Lung (tissue), 12 donors: ENCODE data around the gene DLG2. TPM values are rescaled to one million over a fixed set of nuclear protein-coding genes. Genes with fewer than 3 reads are reported as not detected.

Experiments
- ATAC-seq: fragments of 200-7000 bp; cut with Tn5 transposase; one replicate; pipeline ENCODE4 v1.9.1; 2020; ENCODE audit warnings: moderate number of reproducible peaks; ENCODE audit not compliant: insufficient read depth, low FRiP score
- DNase-seq, 3 donors: peaks; one replicate each; pipeline ENCODE4 v3.0.0-alpha.2; 2013 to 2017
- H3K27ac ChIP-seq, 2 donors: one replicate each; pipeline ENCODE4 v1.5.1; 2013; ENCODE audit warnings: mild to moderate bottlenecking in 2 of 2, moderate library complexity in 2 of 2, control low read depth in 1 of 2, inconsistent platforms in 1 of 2, low read depth in 1 of 2, low read length in 1 of 2
- H3K27me3 ChIP-seq, 3 donors: one replicate each; pipeline ENCODE4 v1.5.1; 2013; ENCODE audit warnings: low read length in 2 of 3; ENCODE audit not compliant: control insufficient read depth in 3 of 3, insufficient read depth in 3 of 3
- H3K36me3 ChIP-seq, 4 donors: one replicate each; pipeline ENCODE4 v1.5.1; 2013; ENCODE audit warnings: low read length in 4 of 4, mild to moderate bottlenecking in 1 of 4, moderate library complexity in 1 of 4; ENCODE audit not compliant: control insufficient read depth in 4 of 4, insufficient read depth in 4 of 4
- H3K4me1 ChIP-seq, 5 donors: one replicate each; pipeline ENCODE4 v1.5.1; 2013; ENCODE audit warnings: low read length in 5 of 5, mild to moderate bottlenecking in 2 of 5, moderate library complexity in 1 of 5; ENCODE audit not compliant: control insufficient read depth in 5 of 5, insufficient read depth in 5 of 5
- H3K4me3 ChIP-seq: one replicate; pipeline ENCODE4 v1.5.1; 2013; ENCODE audit warnings: mild to moderate bottlenecking, control low read depth, moderate library complexity
- H3K9ac ChIP-seq, 2 donors: one replicate each; pipeline ENCODE4 v1.5.1; 2013; ENCODE audit warnings: low read length in 2 of 2, control low read depth in 1 of 2; ENCODE audit not compliant: insufficient read depth in 1 of 2
- H3K9me3 ChIP-seq, 4 donors: one replicate each; pipeline ENCODE4 v1.5.1; 2013; ENCODE audit warnings: low read length in 3 of 4, mild to moderate bottlenecking in 1 of 4, moderate library complexity in 1 of 4; ENCODE audit not compliant: control insufficient read depth in 4 of 4, insufficient read depth in 3 of 4
- CTCF ChIP-seq: IDR thresholded peaks from 2 replicates; pipeline ENCODE4 v1.5.1; 2012; ENCODE audit warnings: mild to moderate bottlenecking; ENCODE audit errors: control extremely low read depth, extremely low read depth
- WGBS, 2 donors: extraction: QIAGEN DNeasy Blood & Tissue Kit; methylation state at CpG; one replicate each; pipeline ENCODE4 v1.1.7; 2013; 5-methylcytosine and 5-hydroxymethylcytosine counted together
- polyA plus RNA-seq, 2 donors: library from polyadenylated mRNA; stranded (reverse); fragments of 200-250 nt; gene quantifications; one replicate each; pipeline ENCODE4 v1.2.1, GENCODE V29; 2013
- total RNA-seq, 2 donors: library from RNA; depleted of rRNA in 1 of 2; stranded (reverse); fragments of >200 nt in 1 of 2; gene quantifications; one replicate each; pipeline ENCODE4 v1.2.1, GENCODE V29; 2014 to 2021
- donor health status: control.
- donor health status: control.
- donor health status: Bipolar disorder and iron deficiency.
- donor health status: healthy.
- donor health status: DM: yes; HTN: yes; CAD: no.

DLG2 gene
- total and polyA plus RNA-seq, 4 donors: 0.32 to 24.1 (median 5.4) TPM

- Histone ChIP-seq H3K27ac (no peak overlapping the region), H3K36me3 (no peaks in the 10 kb centered on the region), H3K9me3 (peaks cover 0 to 2% (median 0%) of the 10 kb centered on the region in 4 donors), H3K4me3 (no peak overlapping the region), H3K9ac (no peak overlapping the region), H3K4me1 (no peaks in the 10 kb centered on the region), H3K27me3 (no peaks in the 10 kb centered on the region)
- no peak for ATAC-seq
- no peak for TF ChIP-seq CTCF
- DNase-seq: no peak
Measured at GRCh38 chr11:84685149-84685548, 942.0 kb downstream of the DLG2 start.

- Histone ChIP-seq H3K4me1 (no peaks in the 10 kb centered on the region), H3K9ac (no peak overlapping the region), H3K27ac (no peak overlapping the region), H3K9me3 (peaks cover 0 to 2% (median 0%) of the 10 kb centered on the region in 4 donors), H3K36me3 (no peaks in the 10 kb centered on the region), H3K27me3 (no peaks in the 10 kb centered on the region), H3K4me3 (no peak overlapping the region)
- 83 to 92% methylated on average over 2 of the region's 2 CpGs for WGBS, 2 donors
- no peak for ATAC-seq
- DNase-seq: no peak
- TF ChIP-seq CTCF: no peak
Measured at GRCh38 chr11:84681456-84681855, 945.7 kb downstream of the DLG2 start.

- DNase-seq (no peak), ATAC-seq (no peak)
- no peak for TF ChIP-seq CTCF
- Histone ChIP-seq H3K36me3 (no peaks in the 10 kb centered on the region), H3K4me3 (no peak overlapping the region), H3K9ac (no peak overlapping the region), H3K9me3 (no peaks in the 10 kb centered on the region), H3K4me1 (no peaks in the 10 kb centered on the region), H3K27me3 (no peaks in the 10 kb centered on the region), H3K27ac (no peak overlapping the region)
- WGBS, 2 donors: 81 to 83% methylated on average over 5 of the region's 5 CpGs
Measured at GRCh38 chr11:84675396-84676025, 951.6 kb downstream of the DLG2 start.

GRCh38 chr11:84673753-84674152 lies 953.4 kb downstream of the DLG2 start:
- no peaks in the 10 kb centered on the region for H3K9me3 ChIP-seq
- DNase-seq: peak in 2 of 3 donors; percentile 10 to 30
- H3K4me1 ChIP-seq: no peaks in the 10 kb centered on the region
- H3K36me3 ChIP-seq: no peaks in the 10 kb centered on the region
- no peak overlapping the region for H3K4me3 ChIP-seq
- H3K27me3 ChIP-seq: no peaks in the 10 kb centered on the region
- no peak for TF ChIP-seq CTCF
- no peak for ATAC-seq
- no peak overlapping the region for H3K9ac ChIP-seq
- no peak overlapping the region for H3K27ac ChIP-seq
